Kidney glomerular epithelial cell (primary cell): Measurements from ENCODE around the gene ARMS2.
A peak's percentile ranks its signal among the peaks of the same experiment; 100 is the strongest.

ENCODE experiments used
- DNase-seq: peaks from one replicate; lab custom pipeline; 2025; lab: John Stamatoyannopoulos, UW

The ARMS2 gene

DNA sequence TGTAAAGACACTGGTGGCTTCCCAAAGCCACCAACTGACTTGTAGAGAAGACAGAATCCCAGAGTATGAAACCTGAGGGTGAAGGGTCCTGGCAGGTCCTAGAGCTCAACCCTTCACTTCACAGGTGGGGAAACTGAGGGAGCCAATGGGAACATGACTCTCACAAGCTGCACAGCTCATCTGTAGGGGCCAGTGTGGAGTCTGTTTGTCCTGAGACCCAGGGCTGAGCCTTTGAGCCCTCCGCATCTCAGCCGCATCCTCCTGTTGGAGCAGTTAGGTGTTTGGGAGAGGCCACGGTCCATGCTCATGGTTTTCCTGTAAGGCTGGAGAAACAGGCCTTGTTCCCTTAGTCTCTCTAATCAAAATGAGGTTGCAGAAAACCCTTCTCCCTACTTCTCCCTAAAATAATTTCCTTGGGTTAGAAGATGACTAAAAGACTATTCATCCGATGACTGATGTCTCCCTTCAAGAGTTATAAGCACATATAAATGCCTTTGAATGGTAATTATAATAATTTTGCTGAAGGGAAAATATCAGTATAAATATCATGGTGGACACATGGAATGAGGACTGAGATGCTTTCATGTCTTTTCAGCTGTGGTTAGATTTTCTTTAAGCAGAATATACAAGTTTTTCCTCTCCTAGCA lies 17.2 kb downstream of the ARMS2 start:
- DNase-seq: no peak

DNA sequence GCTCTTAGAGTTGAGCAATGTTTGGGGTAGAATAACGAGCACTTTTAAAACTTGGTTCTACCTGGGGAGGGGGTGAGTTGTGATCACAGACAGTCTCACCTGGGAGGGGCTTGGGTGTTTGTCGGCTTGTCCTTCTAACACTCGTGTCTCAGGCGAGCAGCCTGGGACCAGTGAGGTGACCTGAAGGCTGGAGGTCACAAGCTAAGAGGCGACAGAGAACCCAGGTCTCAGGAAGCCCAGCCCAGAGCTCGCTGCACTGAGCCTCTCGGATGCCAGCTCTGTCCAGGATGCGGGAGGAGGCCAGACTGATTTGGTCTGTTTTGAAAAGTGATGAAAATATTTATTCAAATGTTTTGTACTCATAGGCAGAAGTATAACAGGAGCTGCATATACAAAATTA lies 18.7 kb downstream of the ARMS2 start:
- no peak for DNase-seq

DNA sequence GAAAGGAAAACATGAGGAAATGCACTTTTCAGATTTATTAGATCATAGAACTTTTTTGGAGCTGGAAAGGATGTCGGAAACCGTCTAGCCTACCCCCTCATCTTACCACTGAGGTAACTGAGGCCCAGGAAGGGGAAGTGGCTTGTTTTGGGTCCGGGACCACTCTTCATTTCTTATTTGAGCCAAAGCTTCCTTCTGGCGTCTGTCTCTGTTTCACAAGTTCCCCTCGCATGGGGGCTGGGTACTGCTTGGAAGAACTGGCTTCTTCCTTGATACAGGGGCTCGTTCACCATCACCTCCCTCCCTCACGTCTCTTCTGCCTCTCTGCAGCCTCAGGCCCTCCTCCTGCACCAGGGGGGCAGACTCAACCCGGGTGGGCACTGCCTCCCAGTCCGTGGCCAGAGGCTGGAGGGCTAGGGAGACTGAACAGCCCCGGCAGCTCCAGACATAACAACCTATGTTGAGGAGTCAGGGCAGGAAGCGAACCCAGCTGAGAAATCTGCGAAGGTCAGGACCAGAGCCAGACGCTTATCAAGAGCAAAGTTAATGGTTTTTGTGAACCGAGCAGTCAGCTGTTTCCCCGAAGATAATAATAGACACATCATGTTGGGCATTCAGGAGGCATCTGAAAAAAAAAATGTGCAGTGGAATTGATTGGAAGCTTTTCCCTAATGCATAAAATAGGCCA lies 19.8 kb downstream of the ARMS2 start:
- DNase-seq: no peak

DNA sequence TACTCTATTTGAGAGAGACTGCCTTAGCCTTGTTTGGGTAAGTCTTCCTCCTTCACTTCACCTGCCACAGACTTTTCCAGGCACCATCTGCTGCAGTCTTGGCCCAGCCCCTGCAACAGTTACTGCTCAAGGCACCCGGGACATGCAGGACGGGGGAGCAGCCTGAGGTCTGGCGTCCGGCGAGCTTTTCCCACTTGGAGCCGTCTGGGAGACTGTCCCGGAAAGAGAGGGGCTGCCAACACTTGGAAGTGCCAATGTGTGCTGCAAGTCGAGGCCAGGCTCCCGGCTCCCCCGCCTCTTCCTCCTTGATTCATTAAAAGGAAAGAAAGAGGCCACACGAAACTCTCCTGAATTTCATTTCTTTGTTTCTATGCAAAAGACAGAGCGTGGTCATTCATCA lies 20.6 kb downstream of the ARMS2 start:
- no peak for DNase-seq

DNA sequence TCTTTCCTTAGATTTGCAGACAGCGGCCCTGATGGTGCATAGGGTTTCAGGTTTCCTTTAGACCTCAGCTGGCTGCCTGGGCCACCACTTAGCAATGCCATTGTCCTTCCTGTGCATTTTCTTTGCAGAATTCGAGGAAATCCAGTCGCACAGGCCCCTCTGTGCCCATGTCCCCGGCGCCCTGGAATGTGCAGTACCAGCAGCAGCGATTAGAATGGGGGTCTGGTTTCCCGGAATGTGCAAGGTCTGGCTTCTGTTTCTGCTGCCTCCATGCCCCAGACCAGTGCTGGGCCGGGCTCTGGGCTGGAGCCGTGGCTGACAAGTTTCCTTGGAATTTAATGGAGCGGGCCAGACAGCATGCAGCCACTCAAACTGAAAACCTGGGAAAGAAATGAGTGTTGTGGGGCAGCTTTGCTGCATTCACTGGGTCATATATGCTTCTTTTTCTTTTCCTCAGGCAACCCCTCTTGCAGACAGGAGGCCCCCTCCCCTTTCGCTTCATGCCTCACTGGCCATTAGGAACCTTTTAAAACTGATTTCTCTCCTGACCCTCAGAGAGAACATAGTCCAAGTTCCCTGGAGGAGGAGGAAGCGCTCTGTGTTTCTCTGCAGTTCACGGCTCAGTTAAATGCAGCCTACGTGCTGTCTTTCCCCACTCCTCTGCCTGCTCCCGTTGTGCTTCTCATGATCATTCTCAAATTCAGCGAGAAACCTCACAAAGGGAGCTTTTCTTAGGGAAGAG lies 21.3 kb downstream of the ARMS2 start:
- DNase-seq: no peak

DNA sequence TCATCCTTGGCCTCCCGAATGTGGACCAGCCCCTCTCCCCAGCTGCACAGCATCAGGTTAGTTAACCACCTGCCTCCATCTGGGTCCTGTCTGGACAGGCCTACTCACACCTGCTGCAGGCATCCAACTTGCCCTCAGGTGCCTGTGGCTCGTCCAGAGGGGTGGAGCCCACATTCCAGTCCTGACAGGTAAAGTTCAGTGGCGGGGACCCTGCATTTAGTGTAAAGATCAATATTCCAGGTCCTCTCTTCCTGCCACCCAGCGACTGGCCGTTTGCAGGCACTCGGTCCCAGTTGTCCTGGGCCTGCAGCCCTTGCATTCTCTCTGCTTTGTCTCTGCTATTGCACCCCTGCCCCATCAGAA lies 21.9 kb downstream of the ARMS2 start:
- DNase-seq: no peak

DNA sequence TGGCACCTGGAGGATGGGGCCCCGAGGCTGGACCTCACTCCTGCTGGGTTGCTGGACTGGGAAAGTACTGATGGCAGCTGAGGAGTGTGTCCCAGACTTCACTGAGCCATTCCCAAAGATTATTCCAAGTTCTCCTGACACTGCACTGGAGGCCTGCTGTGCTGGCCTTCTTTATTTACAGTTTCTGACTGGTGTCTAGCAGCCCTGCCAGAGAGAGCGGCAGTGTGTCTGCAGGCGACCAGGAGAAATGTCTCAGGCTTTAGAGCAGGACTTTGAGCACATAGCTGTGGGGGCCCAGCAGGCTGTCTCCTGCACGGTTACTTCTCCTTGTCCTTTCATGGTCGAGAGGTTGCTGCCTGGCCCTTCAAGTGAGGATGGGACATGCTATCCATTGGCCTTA lies 23.0 kb downstream of the ARMS2 start:
- DNase-seq: no peak

DNA sequence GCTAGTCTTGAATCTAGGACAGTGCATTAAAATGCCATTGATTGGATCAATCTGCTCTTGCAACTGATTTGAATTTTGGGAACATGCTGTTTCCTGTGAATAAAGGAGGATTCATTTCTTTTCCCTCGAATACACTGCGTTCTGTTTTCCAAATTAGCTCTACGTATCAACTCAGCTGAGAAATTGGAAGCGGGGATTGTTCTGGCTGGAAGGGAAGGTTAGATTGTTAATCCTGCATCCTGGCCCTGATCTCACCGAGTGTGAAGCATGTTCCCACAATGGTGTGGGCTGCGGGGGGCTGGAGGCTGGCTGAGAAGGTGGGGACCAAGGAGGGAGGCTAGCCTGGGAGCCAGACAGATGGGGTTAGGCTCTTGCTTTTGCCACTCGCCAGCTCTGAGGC lies 24.5 kb downstream of the ARMS2 start:
- DNase-seq: no peak

DNA sequence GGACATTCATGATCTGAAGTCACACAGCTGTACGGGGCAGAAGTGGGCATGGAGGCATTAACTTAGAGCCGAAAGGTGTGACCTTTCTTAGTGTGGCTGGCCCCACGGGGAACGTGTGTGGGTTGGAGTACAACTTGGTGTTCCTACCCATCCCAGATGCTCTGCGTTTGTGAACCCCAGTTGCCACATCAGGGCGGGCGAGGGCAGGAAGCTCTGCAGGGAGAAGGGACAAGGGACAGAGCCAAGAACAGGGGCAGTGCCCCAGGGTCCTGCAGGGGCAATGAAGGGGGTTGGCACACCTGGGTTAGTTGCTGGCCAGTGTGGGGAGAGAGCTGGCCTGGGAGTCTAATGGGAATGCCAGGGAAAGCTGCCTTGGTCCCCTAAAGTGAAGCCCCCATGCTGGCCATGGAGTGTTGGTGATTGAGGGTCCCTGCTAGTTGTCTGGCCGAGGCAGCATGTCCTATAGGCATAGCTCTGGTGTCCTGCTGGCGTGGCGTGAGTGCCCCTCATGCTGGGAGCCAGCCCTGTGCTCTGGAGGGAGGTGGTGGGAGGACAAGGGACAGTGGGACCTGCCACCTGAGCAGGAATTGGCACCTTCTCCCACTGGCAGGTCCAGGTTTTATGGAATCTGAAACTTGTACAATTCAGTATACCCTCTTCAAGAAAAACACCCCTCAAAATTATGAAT lies 25.8 kb downstream of the ARMS2 start:
- DNase-seq: no peak

DNA sequence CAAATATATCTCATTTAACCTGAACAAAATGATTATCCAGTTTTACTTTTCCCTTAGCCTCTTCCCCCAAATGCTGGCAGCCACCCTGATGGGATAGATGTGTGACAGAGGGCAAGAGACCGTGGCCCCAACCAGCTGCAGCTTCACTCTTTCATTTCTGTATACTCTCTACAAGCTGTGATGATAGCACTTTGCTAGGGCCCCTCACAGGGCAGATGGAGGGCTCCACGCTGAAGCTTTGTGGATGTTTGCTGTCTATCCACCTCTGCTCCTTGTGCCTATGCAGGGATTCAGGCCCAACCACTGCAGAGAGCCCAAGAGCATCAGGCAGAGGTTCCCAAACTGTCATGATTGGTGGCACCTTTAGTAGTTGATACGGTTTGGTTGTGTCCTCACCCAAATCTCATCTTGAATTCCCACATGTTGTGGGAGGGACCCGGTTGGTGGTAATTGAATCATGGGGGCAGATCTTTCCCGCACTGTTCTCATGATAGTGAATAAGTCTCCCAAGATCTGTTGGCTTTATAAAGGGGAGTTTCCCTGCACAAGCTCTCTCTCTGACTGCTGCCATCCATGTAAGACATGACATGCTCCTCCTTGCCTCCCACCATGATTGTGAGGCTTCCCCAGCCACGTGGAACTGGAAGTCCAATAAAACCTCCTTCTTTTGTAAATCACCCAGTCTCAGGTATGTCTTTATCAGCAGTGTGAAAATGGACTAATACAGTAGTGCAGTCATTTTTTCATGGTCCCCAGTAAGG lies 27.0 kb downstream of the ARMS2 start:
- DNase-seq: no peak

DNA sequence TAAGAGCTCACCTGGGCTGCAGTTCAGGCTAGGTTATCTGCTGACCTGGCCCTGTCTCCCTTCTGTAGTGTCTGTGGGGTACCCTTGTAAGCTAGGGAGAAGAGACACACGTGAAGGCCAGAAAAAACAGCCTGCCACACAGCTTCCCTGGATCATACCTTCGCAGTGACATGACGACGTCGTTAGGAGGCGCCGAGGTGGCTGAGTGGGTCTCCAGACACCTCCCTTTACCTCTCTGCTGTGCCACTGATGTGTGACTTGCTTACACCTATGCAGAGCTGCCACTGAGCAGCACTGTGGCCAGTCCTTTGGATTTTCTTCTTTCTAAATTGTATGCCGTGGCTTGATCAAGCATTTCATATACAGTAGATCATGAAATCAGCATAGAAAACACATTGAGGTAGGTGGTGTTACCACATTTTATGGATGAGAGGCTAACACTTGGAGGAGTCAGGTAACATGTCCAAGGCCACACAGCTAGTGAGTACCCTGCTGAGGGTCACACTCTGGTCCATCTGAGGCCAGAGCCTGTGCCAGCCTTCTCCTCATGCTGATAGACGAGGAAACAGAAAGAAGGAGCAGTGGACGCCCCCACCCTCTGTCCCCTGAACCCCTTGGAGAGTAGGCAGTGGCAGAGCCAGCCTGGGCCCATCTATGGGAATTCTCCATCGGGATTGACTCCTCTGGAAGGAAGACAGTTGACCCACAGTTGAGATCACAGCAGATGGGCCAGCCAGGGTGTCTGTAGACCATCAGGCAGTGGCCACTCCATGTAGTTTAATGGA lies 30.0 kb downstream of the ARMS2 start:
- DNase-seq: no peak

DNA sequence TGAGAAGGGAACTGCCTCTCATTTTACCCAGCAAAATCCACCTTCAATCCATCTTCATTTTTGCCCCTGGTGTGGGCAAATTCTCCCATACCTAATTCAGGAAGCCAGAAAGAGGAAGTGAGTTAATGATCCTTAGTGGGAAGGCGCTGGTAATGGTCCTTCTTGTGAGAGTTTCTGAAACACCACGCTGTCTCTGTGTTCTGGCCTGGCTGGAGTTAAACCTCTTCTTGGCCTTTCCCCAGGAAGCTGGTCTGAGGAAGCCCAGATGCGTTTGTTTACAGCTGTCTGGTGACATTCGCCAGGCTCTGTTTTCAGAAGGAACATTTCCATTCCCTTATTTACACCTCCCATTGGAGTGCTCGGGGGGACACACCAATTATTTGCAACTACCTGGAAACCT lies 31.2 kb downstream of the ARMS2 start:
- no peak for DNase-seq

DNA sequence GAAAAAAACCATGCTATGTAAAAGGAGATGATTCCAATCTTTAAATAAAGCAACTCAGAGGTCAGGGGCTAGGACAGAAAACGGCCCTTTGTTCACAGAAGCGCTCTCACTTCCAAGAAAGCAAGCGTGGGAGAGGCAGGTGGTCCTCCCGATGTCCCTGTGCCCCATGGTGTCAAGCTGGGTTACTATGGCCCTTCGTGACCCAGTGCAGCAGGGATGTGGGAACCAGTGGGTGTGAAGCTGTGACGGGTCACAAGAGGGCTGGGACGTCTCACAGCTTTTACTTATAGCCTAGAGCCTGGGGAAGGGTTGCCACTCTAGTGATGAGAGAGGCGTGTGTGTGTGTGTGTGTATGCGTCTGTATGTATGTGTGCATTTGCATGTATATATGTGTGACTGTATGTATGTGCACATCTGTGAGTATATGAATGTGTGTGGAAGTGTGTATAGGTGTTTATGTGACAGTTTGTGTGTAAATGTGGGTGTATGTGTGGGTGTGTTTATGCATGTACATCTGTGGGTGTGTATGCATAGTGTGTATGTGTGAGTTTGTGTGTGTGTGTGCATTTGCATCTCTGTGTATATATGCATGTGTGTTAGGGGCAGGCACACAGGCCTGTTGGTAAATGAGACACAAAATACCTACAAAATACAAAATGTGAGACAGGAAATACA lies 32.1 kb downstream of the ARMS2 start:
- no peak for DNase-seq

DNA sequence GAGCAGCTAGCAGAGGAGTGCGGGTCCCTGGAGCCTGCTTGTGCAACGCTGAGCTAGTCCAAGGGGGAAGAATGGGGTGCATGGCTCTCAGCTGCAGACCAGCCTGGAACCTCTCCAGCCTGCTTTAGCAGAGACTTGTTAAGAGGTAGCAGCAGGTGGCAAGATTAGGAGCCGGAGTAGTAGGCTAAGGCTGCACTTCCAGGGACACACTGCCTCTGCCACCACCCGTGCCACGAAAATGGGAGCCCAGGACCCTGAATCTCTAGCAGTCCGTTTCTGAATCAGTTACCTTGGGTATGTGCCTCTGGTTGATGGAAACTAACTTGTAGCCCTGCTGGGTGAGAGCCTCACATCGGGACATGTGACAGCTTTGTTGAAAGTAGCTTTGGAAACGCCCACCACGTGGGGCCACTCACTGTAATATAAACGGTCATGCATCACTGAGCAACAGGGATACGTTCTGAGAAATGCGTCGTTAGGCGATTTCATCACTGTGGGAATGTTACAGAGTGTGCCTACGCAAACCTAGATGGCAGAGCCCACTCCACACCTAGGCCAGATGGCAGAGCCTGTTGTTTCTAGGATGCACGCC lies 32.8 kb downstream of the ARMS2 start:
- no peak for DNase-seq

DNA sequence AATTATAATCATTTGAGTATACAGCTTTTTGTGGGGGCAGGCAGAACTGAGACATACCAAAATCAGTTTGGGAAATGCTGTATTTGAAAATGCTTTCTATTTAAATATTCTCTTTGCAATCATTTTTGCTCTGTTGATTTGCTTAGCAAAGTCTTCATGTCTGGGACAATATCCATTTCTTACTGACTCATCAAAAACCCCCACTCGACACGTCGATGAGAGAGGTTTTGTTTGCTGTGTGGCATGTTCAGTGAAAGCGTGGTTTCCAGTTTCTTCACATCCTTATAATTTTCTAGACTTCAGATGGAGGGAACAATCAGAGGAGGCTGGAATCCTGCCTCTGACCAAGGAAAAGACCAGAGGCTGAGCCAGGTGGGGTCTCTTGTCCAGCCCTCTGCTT lies 35.8 kb downstream of the ARMS2 start:
- DNase-seq: no peak

DNA sequence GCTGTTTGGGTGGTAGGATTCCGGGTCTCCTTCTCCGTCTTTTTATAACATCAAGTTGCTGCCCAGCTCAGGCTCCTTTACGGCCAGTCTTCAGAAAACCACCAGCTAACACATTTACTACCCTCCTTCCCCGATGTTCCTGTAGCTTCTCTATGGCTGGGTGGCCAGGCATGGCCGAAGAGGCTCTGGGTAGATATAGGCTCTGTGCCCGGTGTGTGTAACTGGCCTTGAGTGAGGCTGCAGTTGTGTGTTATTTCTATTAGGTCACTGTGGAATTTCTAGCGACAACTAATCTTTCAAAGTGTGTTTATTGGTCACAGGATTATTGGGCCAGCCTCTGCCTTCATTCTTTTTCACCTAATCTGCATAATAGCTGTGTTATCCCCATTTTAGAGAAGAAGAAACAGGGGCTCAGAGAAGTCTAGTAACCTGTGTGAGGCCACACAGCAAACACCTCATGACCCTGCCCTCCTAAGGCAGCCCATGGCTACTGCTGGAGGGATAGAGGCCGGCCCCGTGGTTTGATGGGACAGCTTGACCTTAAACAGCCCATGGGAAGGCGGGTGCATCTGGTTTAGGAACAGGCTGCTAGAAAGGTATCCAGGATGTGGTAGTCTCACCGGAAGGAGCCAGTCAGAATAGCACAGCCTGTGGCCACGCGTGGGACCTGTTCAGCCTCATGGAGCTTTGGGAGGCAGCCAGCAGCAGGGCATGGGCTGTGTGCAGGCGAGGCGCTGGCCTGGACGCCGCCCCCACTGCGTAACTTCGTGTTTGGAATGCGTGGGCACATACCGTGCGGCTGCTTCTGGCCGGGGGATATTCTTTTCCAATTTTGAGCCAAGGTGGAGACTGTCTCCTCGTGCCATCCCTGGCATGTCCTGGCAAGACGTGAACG lies 36.6 kb downstream of the ARMS2 start:
- DNase-seq: peak; percentile 39

DNA sequence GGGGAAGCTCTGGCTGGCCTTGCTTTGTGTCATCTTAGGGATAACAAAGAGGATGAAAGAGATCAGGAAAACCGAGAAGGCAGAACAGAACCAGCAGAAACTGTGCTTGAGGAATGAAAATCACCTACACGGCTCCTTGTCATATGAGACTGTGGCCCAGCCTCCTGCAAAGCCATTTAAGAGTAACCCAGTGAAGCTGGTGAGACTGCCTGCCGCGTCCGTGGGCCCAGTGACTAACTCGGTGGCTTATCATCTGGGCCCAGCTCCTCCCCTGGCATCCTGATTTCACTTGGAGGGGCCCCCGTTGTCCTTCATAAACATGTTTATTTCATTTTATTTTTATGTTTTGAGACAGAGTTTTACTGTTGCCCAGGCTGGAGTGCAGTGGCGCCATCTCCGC lies 37.6 kb downstream of the ARMS2 start:
- DNase-seq: no peak

DNA sequence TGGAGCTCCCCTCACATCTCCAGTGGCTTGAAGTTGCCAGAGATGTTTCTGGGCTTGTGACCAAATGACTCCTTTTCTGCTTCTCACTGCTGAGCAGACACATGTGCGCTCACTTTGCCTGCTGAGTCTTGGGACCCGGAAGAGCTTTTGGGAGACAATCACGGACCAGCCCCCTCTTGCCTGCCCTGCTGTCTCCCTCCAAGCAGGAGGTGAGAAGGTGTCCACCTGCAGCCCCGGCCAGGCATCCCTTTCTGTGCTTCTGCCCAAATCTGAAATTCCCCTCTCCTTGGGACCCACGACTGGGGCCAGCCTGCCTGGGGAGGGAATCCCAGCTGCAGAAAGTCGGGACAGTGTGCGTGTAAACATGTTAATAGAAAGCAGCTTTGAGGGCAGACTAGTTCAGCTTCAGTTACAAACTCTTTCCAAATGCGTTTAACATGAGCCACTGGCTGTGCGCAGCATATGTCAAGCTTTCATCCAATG lies 38.6 kb downstream of the ARMS2 start:
- DNase-seq: no peak

DNA sequence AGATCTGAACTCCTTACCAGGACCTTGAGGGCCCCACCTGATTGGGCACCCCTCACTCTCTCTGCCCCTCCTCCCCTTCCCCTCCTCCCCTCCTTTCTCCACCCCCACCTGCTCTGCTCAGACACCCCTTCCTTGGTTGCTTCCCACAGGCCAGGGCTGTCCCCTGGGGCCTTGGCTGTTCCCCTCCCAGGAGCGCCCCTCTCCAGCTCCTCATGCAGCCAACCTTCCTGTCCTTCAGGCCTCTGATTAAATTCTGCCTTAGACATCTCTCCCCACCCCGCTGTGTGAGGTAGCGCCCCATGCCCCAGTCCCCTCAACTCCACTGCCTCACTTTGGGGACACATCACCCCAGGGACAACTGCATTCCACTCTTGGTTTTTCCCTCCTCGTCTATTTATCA lies 39.3 kb downstream of the ARMS2 start:
- DNase-seq: no peak
